ENCODE measurements around the gene GSX2.

GSX2 gene

DNA sequence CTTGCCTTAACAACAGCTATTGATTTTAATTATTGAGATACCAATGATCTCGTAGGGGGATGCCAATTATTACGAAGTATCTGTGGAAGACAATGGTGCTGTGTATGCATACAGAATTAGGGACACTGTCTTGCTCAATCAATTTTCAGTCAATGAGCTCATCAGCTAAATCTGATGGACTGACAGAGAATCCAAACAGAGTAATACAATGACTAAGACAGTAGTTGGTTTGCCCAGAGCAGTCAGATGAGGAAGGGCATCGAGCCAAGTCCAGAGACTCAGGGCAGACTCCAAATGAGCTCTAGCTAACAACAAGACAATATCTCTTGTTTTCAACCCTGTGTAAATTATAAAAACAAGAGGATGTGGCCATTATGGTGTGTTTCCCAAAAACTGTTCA, 14.7 kb upstream of the GSX2 start:
- H3K4me3 ChIP-seq (ENCODE audit: low read depth, low read length), result no peak overlapping the region
- H3K27me3 ChIP-seq (ENCODE audit: control insufficient read depth, insufficient read depth, low read length), result peaks cover 32% of the 10 kb centered on the region
- H3K9ac ChIP-seq (ENCODE audit: low read depth, low read length), result no peak overlapping the region
- no peaks in the 10 kb centered on the region for H3K9me3 ChIP-seq (ENCODE audit: control insufficient read depth, insufficient read depth, low read length)
- H3K4me1 ChIP-seq (ENCODE audit: control insufficient read depth, insufficient read depth, low read length), result no peaks in the 10 kb centered on the region
- no peaks in the 10 kb centered on the region for H3K36me3 ChIP-seq (ENCODE audit: control insufficient read depth, insufficient read depth, low read length)

DNA sequence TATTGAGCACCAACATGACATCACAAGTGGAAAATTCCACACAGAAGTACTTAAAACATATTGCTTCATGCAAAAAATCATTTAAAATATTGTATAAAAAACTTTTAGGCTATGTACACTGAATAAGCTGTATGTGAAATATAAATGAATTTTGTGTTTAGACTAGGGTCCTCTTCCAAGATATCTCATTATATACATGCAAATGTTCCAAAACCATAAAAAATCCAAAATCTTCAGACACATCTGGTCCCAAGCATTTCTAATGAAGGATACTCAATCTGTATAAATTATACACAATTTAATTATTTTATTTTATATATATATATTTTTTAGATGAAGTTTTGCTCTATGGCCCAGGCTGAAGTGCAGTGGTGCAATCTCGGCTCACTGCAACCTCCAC, 10.1 kb upstream of the GSX2 start:
- H3K27me3 ChIP-seq (ENCODE audit: control insufficient read depth, insufficient read depth, low read length), result peaks cover 78% of the 10 kb centered on the region

DNA sequence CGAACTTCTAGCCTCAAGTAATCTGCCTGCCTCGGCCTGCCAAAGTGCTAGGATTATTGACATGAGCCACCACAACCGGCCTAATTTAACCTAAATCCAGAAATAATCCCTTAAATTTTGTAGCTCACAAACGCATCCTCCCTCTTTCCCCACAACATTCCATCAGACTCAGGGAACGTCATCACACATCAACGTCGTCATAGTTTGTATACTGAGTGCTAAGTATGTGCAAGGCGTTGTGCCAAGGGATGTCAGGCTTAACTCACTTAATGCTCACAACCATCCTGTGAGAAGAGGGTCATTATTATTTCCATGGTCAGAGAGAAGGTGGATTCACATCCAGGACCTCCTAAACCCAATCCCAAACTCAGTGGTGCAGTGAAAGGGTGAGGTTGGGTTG, 9.6 kb upstream of the GSX2 start:
- H3K36me3 ChIP-seq (ENCODE audit: control insufficient read depth, insufficient read depth, low read length), result no peaks in the 10 kb centered on the region
- H3K9ac ChIP-seq (ENCODE audit: low read depth, low read length), result no peak overlapping the region
- H3K9me3 ChIP-seq (ENCODE audit: control insufficient read depth, insufficient read depth, low read length), result no peaks in the 10 kb centered on the region
- no peak overlapping the region for H3K4me3 ChIP-seq (ENCODE audit: low read depth, low read length)
- H3K27me3 ChIP-seq (ENCODE audit: control insufficient read depth, insufficient read depth, low read length), result peaks cover 83% of the 10 kb centered on the region
- H3K4me1 ChIP-seq (ENCODE audit: control insufficient read depth, insufficient read depth, low read length), result peaks cover 13% of the 10 kb centered on the region

More for the DNA sequence above, 10.1 kb upstream of the GSX2 start:
- H3K9ac ChIP-seq (ENCODE audit: low read depth, low read length), result no peak overlapping the region
- no peaks in the 10 kb centered on the region for H3K9me3 ChIP-seq (ENCODE audit: control insufficient read depth, insufficient read depth, low read length)
- H3K4me3 ChIP-seq (ENCODE audit: low read depth, low read length), result no peak overlapping the region
- H3K36me3 ChIP-seq (ENCODE audit: control insufficient read depth, insufficient read depth, low read length), result no peaks in the 10 kb centered on the region
- peaks cover 9% of the 10 kb centered on the region for H3K4me1 ChIP-seq (ENCODE audit: control insufficient read depth, insufficient read depth, low read length)

DNA sequence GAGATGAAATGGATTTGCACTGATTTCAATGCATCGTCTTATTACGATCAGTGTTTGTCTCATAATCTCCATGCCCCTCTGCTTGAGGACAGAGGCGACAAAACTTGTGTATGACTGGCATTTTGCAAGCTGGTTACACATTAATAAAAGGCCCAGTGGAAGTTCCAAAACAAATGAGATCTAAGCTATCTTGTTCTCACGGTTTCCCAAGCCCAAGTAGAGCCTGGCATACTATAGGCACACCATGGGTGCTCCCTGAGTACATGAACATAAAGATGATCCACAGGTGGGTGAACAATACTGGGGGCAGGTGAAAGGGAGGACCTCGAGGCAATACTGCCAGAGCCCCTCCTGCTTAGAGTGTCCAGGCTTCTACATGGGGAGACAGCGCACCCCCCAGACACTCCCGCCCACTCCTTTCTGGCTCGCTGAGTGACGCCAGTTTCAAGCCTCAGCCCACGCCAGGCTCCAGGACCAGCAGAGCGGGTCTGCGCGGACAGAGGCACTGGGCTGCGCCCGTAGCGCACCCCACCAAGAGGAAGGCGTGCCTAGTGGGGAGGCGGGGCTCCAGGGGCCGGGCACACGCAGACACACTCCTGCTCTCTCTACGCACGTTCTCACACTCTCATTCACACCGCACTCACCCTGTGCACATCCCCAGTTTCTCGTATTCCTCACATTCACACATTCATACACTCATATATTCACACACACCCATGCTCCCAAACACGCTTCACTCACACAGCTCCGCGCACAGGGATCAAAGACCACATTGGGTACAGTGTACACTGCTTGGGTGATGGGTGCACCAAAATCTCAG, 8.9 kb upstream of the GSX2 start:
- Histone ChIP-seq H3K4me3 (ENCODE audit: low read depth, low read length) (peak overlapping the region; percentile 71), H3K27me3 (ENCODE audit: control insufficient read depth, insufficient read depth, low read length) (peaks cover 89% of the 10 kb centered on the region), H3K9me3 (ENCODE audit: control insufficient read depth, insufficient read depth, low read length) (no peaks in the 10 kb centered on the region), H3K4me1 (ENCODE audit: control insufficient read depth, insufficient read depth, low read length) (peaks cover 15% of the 10 kb centered on the region), H3K9ac (ENCODE audit: low read depth, low read length) (no peak overlapping the region), H3K36me3 (ENCODE audit: control insufficient read depth, insufficient read depth, low read length) (no peaks in the 10 kb centered on the region)

DNA sequence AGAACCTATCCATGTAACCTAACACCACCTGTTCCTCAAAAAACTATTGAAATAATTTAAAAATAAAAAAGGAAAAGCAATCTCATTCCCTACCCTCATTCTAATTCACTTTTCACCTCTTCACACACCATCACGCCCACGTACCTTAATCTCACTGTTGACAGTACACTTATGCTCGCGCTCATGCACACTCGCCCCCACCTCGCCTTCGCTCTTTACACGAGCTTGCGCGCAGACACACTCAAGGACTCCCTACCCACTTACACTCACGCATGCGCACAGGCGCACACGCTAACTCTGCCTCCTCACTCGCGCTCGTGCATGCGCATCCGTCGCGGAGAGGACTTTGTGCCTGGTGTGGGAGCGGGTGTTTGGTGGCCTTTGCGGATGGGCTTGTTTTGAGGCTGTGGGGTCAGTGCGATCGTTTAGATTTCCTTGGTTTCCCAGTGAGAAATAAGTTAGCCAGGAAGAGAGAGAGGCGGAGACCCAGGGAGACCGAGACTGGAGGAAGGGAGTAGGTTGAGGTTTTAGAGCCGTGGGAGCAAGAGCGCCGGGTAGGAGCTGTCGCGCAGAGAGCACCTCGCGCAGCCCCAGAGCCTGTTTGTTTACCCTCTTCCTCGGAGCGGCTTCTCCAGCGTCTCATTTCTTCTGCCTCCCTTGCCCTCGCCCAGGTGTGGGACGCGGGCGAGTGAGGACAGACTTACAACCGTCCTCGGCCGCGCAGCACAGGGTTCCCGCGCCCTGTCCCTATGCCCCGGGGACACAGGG, 8.1 kb upstream of the GSX2 start:
- Histone ChIP-seq H3K27me3 (ENCODE audit: control insufficient read depth, insufficient read depth, low read length) (peaks cover 93% of the 10 kb centered on the region), H3K4me3 (ENCODE audit: low read depth, low read length) (peak overlapping the region; percentile 71), H3K9ac (ENCODE audit: low read depth, low read length) (peak overlapping the region; percentile 8), H3K9me3 (ENCODE audit: control insufficient read depth, insufficient read depth, low read length) (no peaks in the 10 kb centered on the region), H3K36me3 (ENCODE audit: control insufficient read depth, insufficient read depth, low read length) (no peaks in the 10 kb centered on the region), H3K4me1 (ENCODE audit: control insufficient read depth, insufficient read depth, low read length) (peaks cover 21% of the 10 kb centered on the region)

DNA sequence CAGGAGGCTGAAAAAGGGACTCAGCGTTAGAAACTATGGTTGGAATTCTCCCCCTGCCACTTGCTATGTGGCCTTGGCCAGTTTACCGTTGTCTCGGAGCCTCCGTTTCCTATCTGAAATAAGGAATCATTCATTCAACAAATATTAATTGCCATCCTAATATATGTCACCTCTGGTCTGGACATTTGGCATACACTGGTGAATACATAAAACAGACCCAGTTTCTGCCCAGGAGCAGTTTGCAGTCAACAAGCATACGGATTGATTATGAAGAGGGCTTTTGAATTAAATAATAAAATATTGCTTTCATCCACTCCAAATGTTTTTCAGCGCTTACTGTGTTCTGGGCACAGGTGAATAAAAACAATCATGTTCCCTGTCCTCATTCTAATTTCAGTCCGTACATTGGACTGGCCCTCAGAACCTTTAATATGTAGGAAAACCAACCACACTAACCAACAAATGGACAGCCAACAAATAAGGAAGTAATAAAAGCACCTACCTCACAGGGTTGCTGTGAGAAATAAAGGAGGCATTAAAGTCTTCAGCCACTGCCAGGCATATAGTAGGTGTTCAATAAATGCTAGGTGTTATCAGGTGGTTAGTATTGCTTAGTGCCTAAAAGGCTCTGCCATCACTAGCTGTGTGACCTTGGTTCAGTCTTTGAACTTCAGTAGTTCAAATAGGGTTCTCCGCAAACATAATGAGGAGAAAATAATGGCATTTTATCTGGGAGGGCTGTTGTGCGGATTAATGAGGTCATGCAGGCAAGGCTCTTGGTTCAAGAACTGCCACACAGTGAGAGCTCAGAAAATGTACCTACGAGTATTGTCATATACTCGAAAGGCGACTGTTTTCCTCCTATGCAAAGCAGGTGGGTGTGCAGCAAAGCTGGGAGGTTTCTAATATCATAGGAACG, 7.3 kb upstream of the GSX2 start:
- no peak overlapping the region for H3K9ac ChIP-seq (ENCODE audit: low read depth, low read length)
- no peaks in the 10 kb centered on the region for H3K36me3 ChIP-seq (ENCODE audit: control insufficient read depth, insufficient read depth, low read length)
- peaks cover 95% of the 10 kb centered on the region for H3K27me3 ChIP-seq (ENCODE audit: control insufficient read depth, insufficient read depth, low read length)
- peaks cover 28% of the 10 kb centered on the region for H3K4me1 ChIP-seq (ENCODE audit: control insufficient read depth, insufficient read depth, low read length)
- H3K4me3 ChIP-seq (ENCODE audit: low read depth, low read length), result peak overlapping the region; percentile 71
- no peaks in the 10 kb centered on the region for H3K9me3 ChIP-seq (ENCODE audit: control insufficient read depth, insufficient read depth, low read length)

DNA sequence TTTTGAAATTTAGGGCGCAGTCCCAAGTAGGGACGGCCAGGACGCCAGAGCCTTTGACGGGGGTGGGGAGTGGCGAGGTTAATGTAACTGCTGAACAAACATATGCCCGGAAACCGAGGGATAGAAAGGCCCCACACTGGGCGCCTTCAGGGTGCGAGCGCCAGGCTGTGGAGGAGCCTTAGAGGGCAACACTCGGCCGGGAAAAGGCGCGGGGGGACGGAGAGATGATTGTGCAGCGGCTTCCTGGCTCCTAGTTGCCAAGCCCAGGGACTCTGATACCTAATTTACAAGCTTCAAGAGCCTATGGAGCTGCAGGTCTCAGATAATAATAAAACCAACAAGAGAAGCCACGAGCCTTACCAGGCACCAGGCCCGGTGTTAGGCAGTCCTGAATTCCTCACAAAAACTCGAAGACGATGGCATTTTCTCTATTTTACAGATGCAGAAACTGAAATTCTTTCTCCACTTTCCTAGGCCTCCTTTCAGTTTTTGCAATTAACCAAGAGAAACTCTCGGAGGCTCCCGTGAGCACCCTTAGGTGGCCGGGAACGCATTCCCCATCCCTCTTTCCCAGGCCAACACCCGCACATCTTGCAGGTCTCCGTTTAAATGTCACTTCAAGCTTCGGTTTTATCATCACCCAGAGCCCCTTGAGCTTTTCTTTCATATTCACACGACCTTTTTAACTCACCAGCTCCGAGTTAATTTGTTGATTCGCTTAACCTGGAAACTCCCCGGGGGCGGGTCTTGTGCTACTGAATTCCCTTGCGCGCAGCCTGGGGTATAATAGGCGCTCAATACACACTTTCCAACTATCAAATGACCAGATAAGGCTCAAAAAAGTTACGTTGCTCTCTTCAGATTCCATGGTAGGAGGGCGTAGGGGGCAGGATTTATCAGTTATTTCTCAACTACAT, 6.4 kb upstream of the GSX2 start:
- no peak overlapping the region for H3K9ac ChIP-seq (ENCODE audit: low read depth, low read length)
- peak overlapping the region; percentile 37 for H3K4me3 ChIP-seq (ENCODE audit: low read depth, low read length)
- peaks cover 30% of the 10 kb centered on the region for H3K4me1 ChIP-seq (ENCODE audit: control insufficient read depth, insufficient read depth, low read length)
- no peaks in the 10 kb centered on the region for H3K9me3 ChIP-seq (ENCODE audit: control insufficient read depth, insufficient read depth, low read length)
- peaks cover 97% of the 10 kb centered on the region for H3K27me3 ChIP-seq (ENCODE audit: control insufficient read depth, insufficient read depth, low read length)
- no peaks in the 10 kb centered on the region for H3K36me3 ChIP-seq (ENCODE audit: control insufficient read depth, insufficient read depth, low read length)

DNA sequence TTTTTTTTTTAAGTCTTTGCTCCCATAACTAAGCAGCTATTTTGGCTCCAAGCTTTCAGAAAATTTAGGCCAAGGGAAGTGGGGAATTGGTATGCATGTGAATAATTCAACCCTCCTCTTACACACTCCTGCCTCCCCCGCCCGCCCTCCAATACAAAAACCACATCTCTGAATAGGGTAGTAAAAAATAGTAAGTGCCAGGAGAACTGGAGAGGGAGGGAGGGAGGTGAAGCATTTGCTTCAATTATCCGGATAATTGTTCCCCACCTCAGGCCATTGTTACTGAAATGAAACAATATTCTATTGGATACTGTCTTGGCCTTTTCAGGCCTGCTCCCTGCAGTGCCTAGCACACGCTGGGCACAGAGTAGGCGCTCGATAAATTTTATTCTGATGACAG, 5.5 kb upstream of the GSX2 start:
- Histone ChIP-seq H3K4me1 (ENCODE audit: control insufficient read depth, insufficient read depth, low read length) (peaks cover 32% of the 10 kb centered on the region), H3K9me3 (ENCODE audit: control insufficient read depth, insufficient read depth, low read length) (no peaks in the 10 kb centered on the region), H3K9ac (ENCODE audit: low read depth, low read length) (no peak overlapping the region), H3K36me3 (ENCODE audit: control insufficient read depth, insufficient read depth, low read length) (no peaks in the 10 kb centered on the region), H3K27me3 (ENCODE audit: control insufficient read depth, insufficient read depth, low read length) (peaks cover 99% of the 10 kb centered on the region), H3K4me3 (ENCODE audit: low read depth, low read length) (no peak overlapping the region)

DNA sequence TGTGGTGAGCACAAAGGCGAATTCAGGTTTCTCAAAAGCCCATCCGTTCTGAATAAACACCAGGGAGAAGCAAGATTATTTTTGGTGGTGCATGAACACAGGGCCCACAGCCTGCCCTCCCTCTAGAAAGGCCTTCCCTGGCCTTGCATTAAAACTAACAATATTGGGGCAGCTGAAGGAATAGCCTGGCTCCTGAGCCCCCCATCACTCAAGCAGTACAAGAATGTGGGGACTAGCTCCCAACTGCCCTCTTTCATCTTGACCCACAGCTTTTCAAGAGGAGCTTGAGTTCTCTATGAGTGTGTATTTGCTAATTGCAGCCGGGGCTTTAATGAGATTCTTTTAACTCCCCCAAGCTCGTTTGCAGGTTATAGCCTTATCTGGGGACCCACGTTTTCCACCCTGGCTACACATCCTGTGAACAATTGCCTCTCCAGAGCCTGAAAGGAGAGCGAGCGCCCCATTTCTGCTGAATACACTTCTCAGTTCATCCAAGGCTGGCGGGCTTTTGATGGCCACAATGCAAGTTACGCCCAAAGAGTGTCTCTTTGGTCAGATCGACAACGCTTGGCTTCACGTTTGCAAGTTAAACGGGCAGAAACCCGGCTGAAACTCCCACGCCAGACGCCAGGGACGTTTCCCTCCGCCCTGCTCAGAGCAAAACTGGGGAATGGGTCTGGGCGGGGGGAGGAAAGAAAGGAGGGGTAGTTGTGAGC, 4.7 kb upstream of the GSX2 start:
- Histone ChIP-seq H3K9me3 (ENCODE audit: control insufficient read depth, insufficient read depth, low read length) (no peaks in the 10 kb centered on the region), H3K9ac (ENCODE audit: low read depth, low read length) (no peak overlapping the region), H3K4me1 (ENCODE audit: control insufficient read depth, insufficient read depth, low read length) (peaks cover 32% of the 10 kb centered on the region), H3K27me3 (ENCODE audit: control insufficient read depth, insufficient read depth, low read length) (peaks cover 99% of the 10 kb centered on the region), H3K36me3 (ENCODE audit: control insufficient read depth, insufficient read depth, low read length) (no peaks in the 10 kb centered on the region), H3K4me3 (ENCODE audit: low read depth, low read length) (peak overlapping the region; percentile 15)

DNA sequence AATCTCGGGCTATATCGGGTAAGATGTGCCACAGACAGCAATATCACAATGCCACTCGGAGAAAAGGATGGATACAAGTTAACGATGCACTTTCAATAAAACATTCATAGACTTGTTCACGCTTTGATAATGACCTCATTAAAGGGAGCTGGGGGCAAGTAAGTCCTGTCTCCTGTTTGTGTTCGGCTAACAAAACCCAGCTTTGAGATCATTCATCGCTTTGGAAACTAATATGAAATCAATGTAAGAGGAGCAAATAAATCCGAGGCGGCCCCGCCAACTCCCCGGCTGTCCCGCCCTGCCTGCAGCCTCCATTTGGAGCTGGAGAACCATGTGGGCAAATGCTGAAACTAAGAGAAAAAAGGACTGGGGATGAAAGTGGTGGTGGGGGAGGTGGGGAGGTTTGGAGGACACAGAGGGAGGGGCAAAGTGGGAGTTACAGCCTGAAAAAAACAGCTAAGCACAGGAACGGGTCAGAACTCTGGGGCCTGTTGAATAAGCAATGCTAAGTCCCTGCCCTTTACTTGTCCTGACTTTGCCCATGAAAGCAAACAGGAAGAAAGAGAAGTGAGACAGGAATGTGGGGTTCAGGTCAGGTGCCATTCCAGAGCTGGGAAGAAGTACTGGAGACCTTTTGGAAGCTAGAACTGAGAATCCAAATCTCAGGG, 3.5 kb upstream of the GSX2 start:
- no peaks in the 10 kb centered on the region for H3K9me3 ChIP-seq (ENCODE audit: control insufficient read depth, insufficient read depth, low read length)
- peaks cover 32% of the 10 kb centered on the region for H3K4me1 ChIP-seq (ENCODE audit: control insufficient read depth, insufficient read depth, low read length)
- peaks cover 99% of the 10 kb centered on the region for H3K27me3 ChIP-seq (ENCODE audit: control insufficient read depth, insufficient read depth, low read length)
- H3K36me3 ChIP-seq (ENCODE audit: control insufficient read depth, insufficient read depth, low read length), result no peaks in the 10 kb centered on the region
- H3K9ac ChIP-seq (ENCODE audit: low read depth, low read length), result no peak overlapping the region
- peak overlapping the region; percentile 1 for H3K4me3 ChIP-seq (ENCODE audit: low read depth, low read length)
